GM18861 (cell line): ENCODE measurements around the gene NGF.
"Not testable (repeated sequence)": the region's sequence is repeated elsewhere in the genome, so short reads cannot be mapped to it uniquely, and the experiment has no call there.

ENCODE experiments used
- ATAC-seq: cut with Tn5 transposase; IDR thresholded peaks from one replicate; pipeline ENCODE4 v1.9.1; 2021; ENCODE audit not compliant: unreplicated experiment

Gene NGF

GRCh38 chr1:115337633-115338456, at the start of gene NGF:
NGF (minus strand) TSS chr1:115338249; CDS start chr1:115286795, 51,454 bp downstream.
- ATAC-seq = no peak

GRCh38 chr1:115383455-115383854, 45.4 kb upstream of the NGF start:
- ATAC-seq = not testable (repeated sequence)

- no peak for ATAC-seq
These were observed 41.9 kb upstream of the NGF start for GRCh38 chr1:115379943-115380342.

GRCh38 chr1:115377411-115377810, 39.4 kb upstream of the NGF start:
- no peak for ATAC-seq

DNA sequence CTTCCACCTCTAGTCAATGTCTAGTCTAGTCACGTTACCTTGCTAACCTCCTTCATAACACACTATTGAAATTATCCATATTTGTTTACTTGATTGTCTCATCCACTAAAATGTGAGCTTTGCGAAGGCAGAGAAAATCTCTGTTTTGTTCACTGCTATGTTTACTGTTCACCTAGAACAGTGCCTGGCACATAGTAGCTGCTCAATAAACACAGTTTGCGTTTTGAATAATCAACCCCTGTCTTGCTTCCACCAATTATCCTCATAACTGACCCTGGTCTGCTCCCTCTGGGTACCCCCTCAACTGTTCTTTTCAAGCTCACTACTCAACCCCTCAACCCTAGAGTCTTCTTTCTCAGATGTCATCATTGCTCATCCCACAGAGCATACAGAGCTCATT, 36.5 kb upstream of the NGF start:
- ATAC-seq = no peak

DNA sequence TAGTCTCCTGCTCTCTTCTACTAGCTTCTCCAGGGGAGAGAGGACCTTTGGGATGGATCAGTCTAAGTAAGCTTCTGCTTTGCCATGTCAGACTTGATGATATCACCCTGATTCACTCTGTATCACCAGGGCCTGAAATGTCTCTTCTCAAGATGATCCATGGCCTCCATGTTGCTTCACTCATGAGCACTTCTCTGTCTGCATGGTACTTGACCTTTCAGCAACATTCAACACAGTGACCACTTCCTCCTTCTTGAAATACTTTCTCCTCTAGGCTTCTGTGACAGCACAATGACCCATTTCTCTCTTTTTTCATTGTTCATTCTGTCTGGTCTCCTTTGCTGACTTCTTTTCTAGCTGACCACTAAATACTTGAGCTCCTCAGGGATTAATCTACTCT, 35.3 kb upstream of the NGF start:
- no peak for ATAC-seq

GRCh38 chr1:115365738-115366137, 27.7 kb upstream of the NGF start:
- no peak for ATAC-seq

- no peak for ATAC-seq
These were observed 26.7 kb upstream of the NGF start for GRCh38 chr1:115364780-115365155.

- no peak for ATAC-seq
These were observed 26.2 kb upstream of the NGF start for GRCh38 chr1:115364046-115364779.

GRCh38 chr1:115363171-115363570, 25.1 kb upstream of the NGF start:
- ATAC-seq = no peak

DNA sequence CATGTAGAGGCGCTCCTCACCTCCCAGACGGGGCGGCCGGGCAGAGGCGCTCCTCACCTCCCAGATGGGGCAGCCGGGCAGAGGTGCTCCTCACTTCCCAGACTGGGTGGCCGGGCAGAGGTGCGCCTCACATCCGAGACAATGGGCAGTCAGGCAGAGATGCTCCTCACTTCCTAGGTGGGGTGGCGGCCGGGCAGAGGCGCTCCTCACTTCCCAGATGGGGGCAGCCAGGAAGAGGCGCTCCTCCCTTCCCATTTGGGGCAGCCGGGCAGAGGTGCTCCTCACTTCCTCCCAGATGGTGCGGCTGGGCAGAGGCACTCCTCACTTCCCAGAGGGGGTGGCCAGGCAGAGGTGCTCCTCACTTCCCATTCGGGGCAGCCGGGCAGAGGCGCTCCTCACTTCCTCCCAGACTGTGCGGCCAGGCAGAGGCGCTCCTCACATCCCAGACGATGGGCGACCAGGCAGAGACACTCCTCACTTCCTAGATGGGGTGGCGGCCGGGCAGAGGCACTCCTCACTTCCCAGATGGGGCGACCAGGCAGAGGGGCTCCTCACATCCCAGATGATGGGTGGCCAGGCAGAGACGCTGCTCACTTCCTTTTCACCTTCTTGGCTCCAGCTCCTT, 22.6 kb upstream of the NGF start:
- not testable (repeated sequence) for ATAC-seq

DNA sequence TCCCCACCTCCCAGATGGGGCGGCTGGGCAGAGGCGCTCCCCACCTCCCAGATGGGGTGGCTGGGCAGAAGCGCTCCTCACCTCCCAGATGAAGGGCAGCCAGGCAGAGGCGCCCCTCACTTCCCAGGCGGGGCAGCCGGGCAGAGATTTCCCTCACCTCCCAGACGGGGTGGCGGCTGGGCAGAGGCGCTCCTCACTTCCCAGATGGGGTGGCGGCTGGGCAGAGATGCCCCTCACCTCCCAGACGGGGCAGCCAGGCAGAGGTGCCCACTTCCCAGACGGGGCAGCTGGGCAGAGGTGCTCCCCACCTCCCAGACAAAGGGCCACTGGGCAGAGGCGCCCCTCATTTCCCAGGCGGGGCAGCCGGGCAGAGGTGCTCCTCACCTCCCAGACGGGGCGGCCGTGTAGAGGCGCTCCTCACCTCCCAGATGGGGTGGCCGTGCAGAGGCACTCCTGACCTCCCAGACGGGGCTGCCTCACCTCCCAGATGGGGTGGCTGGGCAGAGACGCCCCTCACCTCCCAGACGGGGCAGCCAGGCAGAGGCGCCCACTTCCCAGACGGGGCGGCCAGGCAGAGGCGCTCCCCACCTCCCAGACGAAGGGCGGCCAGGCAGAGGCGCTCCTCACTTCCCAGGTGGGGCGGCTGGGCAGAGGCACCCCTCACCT, 21.9 kb upstream of the NGF start:
- not testable (repeated sequence) for ATAC-seq

DNA sequence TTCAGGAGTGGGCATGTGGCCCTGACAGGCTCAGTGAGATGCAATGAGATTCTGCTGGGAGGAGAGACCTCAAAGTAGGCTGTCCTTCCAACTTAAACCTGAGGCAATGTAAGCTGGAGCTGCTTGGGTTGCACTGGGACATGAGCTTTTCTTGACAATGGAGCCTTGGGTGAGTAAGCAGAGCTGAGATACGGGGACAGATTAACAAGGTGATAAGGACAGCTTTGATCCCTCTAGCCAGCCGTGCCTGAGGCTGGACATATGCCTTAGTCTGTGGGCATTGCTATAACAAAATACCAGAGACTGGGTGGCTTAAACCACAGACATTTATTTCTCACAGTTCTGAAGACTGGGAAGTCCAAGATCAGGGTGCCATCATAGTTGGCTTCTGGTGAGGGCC, 18.3 kb upstream of the NGF start:
- no peak for ATAC-seq

DNA sequence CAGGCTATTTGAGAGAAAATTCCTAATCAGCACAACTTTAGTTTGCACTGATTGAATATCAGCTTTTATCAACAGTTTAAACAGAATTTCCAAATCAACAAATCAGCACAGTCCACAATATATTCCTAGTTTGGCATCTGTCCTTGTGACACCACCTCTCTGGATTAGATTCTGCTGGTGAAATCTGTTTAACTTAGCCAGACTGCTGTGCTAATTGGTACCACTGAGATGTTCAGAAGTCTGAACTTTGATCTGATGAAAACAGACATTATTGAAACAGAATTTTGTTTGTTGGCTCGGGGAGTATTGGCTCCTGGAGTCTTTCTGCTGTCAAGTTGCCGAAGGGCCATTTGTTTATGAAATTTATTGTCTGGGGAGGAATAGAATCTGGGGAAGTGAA, 17.0 kb upstream of the NGF start:
- no peak for ATAC-seq

DNA sequence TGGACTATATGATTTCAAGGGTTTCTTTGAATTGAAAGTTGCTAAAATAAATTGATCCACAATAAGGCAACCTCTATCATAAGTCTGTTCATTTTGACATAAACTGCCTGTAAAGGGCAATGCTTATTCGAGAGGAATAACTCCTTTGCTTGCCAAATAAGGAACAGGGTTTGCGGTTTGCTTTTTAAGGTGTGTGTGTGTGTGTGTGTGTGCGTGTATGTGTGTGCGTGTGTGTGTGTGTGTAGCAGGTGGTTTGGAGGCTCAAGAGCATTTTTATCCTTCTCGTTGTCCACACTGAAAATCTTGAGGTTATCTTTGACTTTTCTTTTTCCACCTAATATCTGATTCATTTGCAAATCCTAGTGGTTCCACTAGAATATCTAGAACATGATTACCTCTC, 13.1 kb upstream of the NGF start:
- ATAC-seq = no peak

- no peak for ATAC-seq
These were observed 10.6 kb upstream of the NGF start for GRCh38 chr1:115348636-115349035.

- no peak for ATAC-seq
These were observed 9.2 kb upstream of the NGF start for GRCh38 chr1:115347282-115347681.

GRCh38 chr1:115343200-115343737, 5.2 kb upstream of the NGF start:
- ATAC-seq = no peak

DNA sequence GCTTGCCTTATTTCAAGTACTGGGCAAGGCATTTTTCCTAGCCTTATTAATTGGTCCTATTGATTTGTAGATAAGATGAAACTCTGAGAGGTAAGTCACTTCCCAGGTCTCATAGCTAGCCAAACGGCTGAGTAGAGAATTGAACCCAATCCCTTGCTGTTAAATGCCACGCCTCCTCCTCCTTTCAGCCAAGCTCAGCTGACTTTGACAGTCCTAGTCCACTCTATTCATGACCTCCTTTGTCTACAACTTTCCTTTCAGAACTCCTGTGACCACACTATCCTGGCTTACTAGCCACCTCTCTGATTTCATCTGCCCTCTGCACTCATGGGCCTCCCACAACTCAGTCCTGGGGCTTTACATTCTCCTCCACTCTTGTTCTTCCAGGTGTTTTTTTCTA, 3.9 kb upstream of the NGF start:
- ATAC-seq = no peak

GRCh38 chr1:115340879-115341278, 2.8 kb upstream of the NGF start:
- ATAC-seq = no peak

- no peak for ATAC-seq
These were observed 390 bp upstream of the NGF start for GRCh38 chr1:115338457-115338820.
